ENCODE data around the gene TLR6.

DNA sequence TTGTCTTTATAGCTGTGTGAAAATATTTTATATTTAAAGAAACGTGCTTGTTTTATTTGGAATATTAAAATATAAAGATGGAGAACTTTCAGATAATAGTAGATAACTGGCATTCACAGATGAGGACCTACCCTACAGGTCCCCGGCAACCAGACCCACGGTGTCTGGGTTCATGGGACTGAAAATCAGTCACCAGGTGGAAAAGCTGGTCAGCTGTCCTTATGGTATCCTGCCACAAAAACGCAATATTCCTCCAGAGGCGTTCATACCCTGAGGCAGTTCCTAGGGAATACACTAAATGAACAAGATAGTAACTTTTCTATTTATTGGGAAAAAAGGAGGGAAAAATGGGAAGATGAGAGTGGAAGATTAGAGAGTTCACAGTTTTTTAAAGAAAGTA is 1.2 kb downstream of the TLR6 start:
- TF ChIP-seq CTCF (IDR thresholded peaks at IDR 0.05) (no peak), POLR2A (IDR thresholded peaks at IDR 0.05) (no peak)

Measured in body of pancreas (tissue), 4 donors.